Left hindlimb (tissue), 1 donor: ENCODE measurements around the gene ANAPC5.
"Not testable (repeated sequence)": the region's sequence is repeated elsewhere in the genome, so short reads cannot be mapped to it uniquely, and the experiment has no call there.

Source experiments
- DNase-seq: peaks from one replicate; pipeline ENCODE4 v3.0.0-alpha.2; 2018

Gene ANAPC5

DNA sequence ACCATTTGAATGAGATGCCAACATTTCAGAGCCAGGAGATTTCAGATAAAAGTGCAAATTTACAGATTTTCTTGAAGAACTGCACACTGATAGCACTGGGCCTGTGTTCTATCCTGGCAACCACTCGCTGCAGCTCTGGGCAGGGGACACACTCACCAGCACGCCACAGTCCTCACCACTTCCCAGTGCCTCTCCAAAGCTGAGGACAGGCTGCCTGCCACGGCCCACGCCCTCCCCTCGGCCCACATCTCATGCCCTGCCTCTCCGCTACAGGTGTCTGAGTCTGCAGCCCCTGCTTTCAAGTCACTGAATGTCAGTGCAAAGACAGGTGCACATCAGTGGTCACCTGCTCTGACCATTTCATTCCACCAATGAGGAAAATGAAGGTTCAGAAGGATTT lies 68.4 kb downstream of the ANAPC5 start:
- no peak for DNase-seq

DNA sequence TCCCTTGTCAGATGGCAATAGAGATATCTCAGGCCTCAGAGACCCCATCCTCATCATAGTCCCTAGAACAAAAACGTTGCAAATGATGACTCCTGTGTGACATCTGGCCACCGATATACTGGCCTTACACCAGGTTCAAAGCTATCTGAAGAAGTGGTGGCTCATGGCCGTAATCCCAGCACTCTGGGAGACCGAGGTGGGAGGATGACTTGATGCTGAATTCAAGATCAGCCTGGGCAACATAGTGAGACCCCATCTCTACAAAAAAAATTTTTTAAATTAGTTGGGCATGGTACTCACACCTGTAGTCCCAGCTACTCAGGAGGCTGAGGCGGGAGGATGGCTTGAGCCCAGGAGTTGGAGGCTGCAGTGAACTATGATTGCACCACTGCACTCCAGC lies 68.8 kb downstream of the ANAPC5 start:
- DNase-seq: no peak

GRCh38 chr12:121282910-121283309 lies 69.3 kb downstream of the ANAPC5 start:
- not testable (repeated sequence) for DNase-seq

DNA sequence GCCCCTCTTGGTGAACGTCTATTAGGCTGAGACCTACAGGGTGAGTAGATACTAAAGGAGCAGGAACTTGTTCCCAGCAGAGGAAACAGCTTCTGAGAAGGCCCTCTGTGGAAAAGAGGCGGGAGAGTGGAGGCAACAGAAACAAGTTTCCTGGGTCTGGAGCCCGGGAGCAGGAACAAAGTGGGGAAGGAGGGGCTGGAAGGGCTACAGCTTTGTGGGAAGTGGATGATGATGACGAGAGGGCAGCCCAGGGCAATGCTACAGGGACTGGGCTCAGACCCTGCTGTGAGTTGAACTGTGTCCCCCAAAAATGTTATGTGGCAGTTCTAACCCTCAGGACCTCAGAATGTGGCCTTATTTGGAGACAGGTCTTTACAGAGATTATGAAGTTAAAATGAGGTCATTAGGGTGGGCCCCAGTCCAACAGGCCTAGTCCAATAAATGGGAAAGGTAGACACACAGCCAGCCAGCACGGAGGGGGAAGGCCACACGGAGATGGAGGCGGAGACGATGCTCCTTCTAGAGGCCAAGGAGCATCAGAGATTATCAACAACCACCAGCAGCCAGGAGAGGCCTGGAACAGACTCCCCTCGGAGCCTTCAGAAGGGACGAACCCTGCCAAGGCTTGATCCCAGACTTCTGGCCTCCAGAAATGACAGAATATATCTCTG lies 70.0 kb downstream of the ANAPC5 start:
- DNase-seq: no peak

DNA sequence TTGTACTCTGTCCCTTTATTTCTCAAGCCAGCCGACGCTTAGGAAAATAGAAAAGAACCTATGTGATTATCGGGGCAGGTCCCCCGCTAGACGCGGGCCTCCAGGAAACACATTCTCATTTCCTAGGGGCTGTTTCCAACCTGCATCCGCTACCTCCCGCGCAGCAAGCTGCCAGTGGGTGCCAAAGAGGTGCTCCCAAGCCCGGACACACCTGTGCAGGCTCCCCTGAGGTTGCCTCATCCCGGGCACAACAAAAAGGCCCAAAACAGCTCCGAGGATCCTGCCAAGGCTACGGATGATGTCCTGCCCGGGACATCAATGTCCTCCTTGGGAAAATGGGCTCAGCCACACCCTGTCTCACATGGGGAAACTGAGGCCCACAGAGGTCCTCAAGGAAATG lies 71.1 kb downstream of the ANAPC5 start:
- DNase-seq: not testable (repeated sequence)

DNA sequence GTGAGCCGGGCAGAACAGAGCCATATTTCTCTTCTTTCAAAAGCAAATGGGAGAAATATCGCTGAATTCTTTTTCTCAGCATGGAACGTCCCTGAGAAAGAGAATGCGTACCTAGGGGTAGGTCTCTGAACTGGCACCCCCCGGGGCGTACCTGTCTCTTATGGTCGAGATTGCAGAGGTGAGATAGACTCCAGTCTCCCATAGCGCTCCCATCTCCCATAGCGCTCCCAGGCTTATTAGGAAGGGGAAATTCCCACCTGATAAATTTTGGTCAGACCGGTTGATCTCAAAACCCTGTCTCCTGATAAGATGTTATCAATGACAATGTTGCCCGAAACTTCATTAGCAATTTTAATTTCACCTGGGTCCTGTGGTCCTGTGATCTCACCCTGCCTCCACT lies 71.7 kb downstream of the ANAPC5 start:
- DNase-seq: not testable (repeated sequence)

DNA sequence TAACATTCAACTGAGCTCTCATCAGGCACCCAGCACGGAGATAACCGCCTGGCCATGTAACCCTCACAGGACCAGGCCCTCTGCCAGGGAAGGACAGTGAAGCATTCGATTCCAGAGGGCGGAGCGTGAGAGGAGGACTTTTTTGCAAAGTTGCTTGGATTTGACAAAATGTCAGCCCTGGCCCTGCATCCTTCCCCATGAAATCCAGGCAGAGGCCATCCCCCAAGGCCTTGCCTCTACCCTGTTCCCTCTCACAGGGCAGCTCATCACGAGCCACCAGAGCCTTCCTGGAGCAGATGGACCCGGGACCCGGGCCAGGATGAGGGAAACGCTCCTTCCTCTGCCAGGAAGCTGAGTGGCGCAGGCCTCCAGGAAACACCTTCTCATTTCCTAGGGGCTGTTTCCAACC lies 72.7 kb downstream of the ANAPC5 start:
- DNase-seq: peak; percentile 53

- DNase-seq: no peak
These were observed 73.2 kb downstream of the ANAPC5 start for GRCh38 chr12:121279071-121279375.

- DNase-seq: no peak
These were observed 73.8 kb downstream of the ANAPC5 start for GRCh38 chr12:121278169-121279070.

DNA sequence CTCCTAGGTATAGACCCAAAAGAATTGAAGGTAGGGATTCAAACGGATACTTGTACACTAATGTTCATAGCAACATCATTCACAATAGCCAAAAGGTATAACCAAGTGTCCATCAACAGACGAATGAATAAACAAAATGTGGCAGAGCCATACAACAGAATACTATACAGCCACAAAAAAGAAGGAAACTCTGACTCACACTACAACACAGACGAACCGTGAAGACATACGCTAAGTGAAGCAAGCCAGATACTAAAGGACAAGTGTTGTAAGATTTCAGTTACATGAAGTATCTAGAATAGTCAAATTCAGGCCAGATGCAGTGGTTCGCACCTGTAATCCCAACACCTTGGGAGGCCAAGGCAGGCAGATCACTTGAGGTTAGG lies 74.8 kb downstream of the ANAPC5 start:
- no peak for DNase-seq

DNA sequence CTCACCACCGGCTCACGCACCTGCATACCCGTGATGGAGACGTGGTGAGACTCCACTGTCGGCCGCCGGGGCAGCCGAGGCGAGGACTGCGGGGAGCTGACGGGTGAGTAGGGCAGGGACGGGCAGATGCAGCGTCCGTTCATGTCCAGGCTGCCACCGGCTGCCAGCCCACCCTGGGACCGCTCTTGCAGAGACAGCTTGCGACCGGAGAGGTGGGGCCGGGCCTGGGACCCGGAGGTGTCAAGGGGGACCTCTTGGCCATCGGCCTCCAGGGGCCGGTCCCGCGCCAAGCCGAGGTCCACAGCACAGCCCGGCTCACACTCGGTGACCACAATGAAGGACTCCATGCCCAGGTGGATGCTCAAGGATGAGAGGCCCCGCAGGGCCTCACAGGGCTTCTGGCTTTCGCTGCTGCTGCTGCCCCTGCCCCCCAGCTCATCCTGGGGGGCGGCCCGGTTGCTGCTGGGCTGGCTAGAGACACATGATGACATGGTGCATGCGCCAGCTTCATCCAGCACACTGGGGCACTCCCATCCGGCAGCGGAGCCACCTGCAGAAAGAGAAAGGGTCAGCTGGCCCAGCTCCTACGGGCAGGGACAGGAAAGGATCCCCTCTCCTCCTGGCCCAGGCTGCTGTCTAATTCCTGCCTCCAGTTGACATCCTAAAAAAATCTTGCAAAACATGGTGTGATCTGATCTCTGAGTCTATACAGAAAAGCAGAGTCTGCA lies 78.0 kb downstream of the ANAPC5 start:
- DNase-seq: no peak

GRCh38 chr12:121273364-121273896 lies 78.8 kb downstream of the ANAPC5 start:
- no peak for DNase-seq

GRCh38 chr12:121267822-121268221 lies 84.4 kb downstream of the ANAPC5 start:
- DNase-seq: no peak

GRCh38 chr12:121264951-121265515 lies 87.2 kb downstream of the ANAPC5 start:
- DNase-seq: no peak

DNA sequence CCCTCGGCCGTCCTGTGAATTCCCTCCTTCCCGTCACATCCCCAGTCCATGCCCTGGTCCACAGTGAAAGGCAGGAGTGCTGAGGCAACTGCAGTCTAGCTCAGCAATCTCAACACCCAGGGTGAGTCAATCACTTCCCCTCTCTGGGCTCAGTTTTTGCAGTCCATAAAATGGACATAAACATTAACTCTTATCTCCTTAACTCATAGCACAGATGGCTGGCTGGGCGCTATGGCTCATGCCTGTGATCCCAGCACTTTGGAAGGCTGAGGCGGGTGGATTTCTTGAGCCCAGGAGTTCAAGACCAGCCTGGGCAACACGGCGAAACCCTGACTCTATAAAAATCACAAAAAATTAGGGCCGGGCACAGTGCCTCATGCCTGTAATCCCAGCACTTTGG lies 88.1 kb downstream of the ANAPC5 start:
- DNase-seq: no peak

DNA sequence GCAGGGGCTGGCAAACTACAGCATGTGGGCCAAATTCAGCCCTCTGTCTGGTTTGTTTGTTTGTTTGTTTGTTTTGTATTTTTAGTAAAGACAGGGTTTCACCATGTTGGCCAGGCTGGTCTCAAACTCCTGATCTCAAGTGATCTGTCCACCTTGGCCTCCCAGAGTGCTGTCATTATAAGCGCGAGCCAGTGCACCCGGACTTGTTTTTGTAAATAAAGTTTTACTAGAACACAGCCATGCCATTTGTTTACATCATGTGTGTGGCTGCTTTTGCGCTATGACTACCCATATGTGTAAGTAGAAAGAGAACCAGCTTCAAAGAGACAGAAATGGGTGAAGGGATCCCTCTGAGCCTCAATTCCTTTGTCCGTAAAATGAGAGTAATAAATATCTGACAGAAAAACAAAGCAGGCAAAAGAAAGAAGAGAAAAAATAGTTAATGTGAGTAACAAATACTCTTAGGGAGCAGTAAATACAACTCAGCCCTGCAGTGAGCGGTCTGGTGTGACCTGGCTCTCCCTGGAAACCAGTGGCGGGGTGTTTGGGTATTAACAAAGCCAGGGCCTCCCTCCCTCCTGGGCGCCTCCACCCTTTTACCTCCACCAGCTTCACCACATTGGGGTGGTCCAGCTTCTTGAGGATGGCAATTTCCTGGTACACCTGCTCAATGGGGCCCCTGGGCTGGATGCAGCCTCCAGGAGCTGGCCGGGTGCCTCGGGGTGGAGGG lies 88.8 kb downstream of the ANAPC5 start:
- no peak for DNase-seq

DNA sequence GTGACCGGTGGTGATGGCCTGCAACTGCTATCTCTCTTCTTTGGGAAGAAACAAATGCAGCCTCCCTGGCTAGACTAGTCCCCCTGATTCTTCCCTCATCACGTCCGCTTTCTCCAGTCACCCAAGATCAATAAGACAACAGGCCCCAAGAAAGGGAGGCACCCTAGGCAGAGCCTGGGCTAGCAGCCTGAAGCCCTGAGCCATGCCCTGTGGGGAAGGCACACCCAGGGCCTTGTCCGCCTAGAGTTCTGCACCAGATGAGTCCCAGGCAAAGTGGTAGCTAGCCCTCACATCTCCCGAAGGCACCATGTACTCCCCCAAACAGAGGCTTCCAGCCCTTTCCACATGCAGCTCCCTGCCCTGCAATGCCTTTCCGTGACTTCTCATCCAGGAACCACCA lies 90.8 kb downstream of the ANAPC5 start:
- DNase-seq: no peak

- DNase-seq: no peak
These were observed 92.1 kb downstream of the ANAPC5 start for GRCh38 chr12:121260091-121260490.

DNA sequence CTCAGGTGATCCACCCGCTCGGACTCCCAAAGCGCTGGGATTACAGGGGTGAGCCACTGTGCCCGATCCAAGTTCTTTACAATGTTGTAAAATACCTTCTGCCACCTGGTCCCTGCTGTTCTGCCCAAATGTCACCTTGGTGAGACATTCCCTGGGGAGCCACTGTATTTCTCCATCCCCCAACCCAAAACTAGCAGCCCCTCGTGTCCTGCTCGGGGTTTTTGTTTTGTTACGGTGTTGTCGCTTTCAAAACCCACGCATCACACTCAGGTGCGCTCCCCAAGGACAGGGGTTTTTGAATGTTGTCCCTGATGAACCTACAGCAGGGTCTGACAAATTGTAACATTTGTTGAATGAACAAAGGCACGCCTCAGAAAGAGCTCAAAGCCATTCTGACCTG lies 93.1 kb downstream of the ANAPC5 start:
- DNase-seq: no peak
